Activated naive CD4-positive, alpha-beta T cell (primary cell): Measurements from ENCODE around the gene FXN.
"Not testable (repeated sequence)": the region's sequence is repeated elsewhere in the genome, so short reads cannot be mapped to it uniquely, and the experiment has no call there.

Experiments used
- DNase-seq, 4 experiments: peaks; one replicate each; lab custom pipeline; 2025; lab: John Stamatoyannopoulos, UW

The FXN gene

DNA sequence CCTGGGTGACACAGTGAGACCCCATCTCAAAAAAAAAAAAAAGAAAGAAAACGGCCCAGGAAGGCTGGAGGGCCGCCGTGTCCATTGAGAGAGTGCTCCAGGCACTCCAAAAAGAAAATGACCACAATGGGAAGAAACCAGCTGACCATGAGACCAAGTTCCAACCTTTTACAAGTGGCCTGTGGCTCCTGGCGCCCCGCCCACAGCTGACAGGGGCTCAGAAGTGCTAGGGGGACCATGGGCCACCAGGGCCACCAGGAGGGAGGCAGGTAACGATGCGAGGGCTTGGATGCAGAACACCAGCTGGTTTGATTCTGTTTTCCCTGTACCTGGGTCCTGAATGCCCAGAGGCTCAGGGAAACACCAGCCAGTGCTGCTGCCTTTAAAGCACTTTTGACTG, 34.6 kb downstream of the FXN start:
- DNase-seq: no peak

DNA sequence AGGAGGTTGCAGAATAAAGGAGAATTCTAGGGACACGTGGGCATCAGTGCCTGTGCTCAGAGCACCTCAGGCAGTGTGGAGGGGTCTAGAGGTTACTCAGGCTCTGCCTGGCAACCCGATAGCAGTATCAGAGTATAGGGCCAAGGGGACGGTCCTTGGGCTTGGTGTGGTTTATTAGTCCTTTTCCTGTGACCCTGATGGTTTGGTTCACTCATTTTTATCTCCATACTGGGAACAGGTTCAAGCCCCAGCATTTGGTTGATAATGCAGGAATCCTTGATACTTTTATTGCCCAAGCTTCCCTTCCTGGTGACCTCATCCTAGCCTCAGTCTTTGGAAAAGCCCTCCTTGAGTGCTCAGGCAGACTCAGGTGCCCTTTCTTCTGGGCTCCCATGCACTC, 35.5 kb downstream of the FXN start:
- DNase-seq: no peak

GRCh38 chr9:69073103-69073502, 37.6 kb downstream of the FXN start:
- no peak for DNase-seq

DNA sequence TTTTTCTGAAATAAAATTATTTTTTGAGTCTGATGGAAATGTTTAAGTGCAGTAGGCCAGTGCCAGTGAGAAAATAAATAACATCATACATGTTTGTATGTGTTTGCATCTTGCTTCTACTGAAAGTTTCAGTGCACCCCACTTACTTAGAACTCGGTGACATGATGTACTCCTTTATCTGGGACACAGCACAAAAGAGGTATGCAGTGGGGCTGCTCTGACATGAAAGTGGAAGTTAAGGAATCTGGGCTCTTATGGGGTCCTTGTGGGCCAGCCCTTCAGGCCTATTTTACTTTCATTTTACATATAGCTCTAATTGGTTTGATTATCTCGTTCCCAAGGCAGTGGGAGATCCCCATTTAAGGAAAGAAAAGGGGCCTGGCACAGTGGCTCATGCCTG, 39.2 kb downstream of the FXN start:
- DNase-seq: no peak

DNA sequence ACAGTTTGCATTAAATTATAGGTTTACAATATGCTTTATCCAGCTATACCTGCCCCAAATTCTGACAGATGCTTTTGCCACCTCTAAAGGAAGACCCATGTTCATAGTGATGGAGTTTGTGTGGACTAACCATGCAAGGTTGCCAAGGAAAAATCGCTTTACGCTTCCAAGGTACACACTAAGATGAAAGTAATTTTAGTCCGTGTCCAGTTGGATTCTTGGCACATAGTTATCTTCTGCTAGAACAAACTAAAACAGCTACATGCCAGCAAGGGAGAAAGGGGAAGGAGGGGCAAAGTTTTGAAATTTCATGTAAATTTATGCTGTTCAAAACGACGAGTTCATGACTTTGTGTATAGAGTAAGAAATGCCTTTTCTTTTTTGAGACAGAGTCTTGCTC, 41.0 kb downstream of the FXN start:
- no peak for DNase-seq

DNA sequence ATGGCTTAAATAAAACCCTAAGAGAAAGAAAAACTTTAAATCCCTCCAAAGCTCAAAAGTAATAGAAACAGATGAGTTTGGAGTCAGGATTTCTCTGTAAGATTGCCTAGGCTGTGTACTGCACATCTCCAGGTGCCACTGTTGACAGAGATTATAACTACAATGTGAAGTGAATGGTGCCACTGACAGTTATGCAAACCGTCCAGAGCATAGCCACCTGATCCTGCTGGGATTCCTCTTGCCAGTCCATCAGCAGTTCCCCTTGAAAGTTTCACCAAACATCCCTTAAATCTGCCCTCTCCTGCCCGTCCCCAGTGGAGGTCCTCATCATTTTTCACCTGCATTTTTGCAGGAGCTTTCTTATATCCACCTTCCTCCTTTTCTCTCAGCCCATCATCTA, 42.5 kb downstream of the FXN start:
- no peak for DNase-seq

- no peak for DNase-seq
These were observed 43.0 kb downstream of the FXN start for GRCh38 chr9:69078581-69078980.

DNA sequence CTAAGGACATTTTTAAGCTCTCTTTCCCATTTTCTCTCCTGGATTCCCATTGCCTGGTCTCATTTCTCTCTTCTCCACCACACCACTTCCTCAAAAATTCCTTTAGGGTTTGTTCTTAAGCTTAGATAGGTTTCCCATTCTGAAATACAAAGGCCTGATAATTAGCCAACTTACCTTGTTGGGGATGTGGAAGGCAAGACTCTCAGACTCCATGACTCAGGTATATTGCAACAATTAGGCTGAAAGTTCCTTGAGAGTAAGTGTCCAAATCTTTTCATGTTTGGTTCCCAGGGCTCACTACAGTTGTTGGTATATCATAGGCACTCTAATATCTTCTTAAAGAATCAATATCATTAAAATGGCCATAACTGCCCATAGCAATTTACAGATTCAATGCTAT, 43.6 kb downstream of the FXN start:
- no peak for DNase-seq

GRCh38 chr9:69081261-69081660, 45.7 kb downstream of the FXN start:
- DNase-seq: no peak

GRCh38 chr9:69083321-69083720, 47.8 kb downstream of the FXN start:
- DNase-seq: no peak

DNA sequence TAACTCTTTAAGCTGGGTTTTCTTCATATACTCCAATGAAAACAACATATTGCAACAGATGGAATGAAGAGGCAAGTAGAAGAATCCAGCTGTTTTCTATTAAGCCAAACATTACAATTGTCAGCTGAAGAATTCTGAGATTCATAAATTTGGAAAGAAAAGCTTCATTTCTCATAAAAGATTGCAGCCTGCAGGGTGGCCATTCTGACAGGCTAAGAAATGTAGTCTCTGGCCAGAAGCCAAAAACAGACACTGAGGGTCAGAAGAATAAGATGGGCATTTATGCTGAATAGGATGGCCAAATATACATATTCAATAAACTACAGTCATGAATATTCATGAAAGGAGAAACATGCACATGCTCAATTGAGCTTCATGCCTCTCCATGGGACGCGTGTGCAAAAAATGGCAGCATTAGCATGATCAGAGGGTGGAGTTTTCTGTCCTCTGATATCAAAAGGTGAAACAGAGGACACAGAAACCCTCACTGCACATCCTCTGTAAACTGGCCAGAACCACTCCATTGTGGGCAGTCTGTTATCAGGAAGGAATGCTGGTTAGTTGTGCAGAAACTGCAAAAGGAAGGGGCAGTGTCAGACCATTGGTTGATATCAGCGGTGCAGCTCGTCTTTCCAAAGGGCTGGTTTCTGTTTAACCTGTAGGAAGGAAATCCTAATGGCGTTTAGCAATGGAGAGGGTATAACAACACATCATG, 50.2 kb downstream of the FXN start:
- DNase-seq: no peak

DNA sequence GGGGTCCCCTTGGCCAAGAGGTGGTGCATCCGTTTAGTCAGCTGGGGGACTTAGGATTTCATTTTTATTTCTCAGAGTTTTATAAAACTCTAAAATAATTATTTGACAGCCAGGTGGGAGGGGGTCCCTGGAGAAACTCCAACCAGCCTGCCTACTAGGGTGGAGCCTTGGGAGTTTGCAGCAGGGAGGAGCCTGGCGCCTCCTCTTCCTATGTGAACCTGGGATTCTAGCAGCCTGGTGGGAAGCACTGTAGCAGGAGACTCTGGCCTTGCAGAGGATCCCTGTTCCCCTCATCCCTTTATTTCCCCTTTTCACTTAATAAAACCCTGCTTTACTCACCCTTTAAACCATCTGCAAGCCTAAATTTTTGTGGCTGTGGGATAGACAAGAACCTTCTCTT, 50.8 kb downstream of the FXN start:
- DNase-seq: no peak

DNA sequence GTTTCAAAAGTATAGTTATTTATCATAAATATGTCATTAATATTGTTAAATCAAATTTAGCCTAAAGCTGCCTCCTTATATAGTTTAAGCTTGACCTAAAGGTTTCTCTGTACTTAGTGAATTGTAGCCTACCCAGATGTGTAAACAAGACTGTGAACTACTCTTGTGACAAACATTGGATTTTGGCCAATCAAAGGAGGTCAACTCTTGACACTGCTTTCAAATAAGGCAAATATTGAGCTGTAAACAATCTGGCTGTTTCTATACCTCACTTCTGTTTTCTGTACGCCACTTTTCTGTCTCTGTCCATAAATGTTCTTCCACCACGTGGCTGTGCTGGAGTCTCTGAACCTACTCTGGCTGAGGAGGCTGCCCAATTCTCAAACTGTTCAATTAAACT, 51.2 kb downstream of the FXN start:
- DNase-seq: no peak

DNA sequence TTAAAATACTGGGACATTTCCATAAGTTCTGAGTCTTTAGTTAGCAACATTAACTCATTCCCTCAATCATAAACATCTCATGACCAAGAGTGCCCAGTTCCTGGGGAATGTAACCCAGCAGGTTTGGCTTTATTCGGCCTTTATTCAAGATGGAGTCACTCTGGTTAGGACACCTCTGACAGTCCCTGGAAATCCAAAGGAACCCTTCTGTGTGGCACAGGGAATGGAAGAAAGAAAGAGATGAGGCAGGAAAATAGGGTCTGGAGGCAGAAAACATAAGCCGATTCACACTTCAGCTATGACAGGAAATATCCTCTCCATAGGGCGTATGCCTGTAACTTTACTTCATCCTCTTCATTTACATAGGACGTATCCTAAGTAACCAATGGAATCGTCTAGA, 53.5 kb downstream of the FXN start:
- DNase-seq: no peak

DNA sequence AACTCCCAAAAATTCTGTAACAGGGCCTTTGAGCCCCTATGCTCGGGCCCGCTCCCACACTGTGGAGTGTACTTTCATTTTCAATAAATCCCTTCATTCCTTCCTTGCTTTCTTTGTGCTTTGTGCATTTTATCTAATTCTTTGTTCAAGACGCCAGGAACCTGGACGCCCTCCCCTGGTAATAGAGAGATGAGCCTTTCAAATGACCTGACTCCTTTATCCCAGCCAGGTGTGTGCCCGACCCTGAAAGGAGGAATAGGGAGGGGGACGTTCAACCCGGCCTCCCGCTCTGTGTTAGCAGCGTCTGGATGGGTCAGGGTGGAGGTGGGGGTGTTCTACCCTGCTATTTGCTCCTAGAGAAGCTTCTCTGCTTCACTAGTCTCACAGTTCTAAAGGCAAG, 53.9 kb downstream of the FXN start:
- DNase-seq: no peak

DNA sequence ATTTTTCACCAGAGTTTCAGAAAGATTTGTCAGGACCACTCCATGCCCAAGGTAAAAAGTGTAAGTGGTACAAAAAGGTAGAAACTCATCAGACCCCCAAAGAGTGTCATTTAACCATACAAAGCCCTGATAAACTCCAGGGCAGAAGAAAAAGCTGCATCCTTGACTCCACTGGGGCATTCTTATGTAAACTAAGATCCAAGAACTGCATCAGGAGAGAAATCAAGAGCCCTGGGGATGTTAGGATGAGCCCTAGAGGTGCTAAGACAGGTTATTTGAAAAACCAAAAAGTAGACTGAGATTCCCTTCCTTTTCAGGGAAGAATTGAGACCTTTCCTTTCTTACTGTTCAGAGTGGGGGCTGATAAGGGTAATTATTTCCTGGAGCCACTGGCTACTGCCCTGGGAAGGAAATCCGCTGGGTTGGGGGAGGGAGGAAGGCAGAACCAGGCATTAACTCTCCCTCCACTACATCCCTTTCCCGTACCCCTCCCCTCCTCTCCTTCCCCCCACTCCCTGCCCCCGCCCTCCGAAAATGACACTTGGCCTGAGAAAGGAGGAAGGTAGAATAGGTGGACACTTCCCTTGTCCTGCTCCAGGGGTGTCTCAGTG, 54.7 kb downstream of the FXN start:
- DNase-seq: no peak

DNA sequence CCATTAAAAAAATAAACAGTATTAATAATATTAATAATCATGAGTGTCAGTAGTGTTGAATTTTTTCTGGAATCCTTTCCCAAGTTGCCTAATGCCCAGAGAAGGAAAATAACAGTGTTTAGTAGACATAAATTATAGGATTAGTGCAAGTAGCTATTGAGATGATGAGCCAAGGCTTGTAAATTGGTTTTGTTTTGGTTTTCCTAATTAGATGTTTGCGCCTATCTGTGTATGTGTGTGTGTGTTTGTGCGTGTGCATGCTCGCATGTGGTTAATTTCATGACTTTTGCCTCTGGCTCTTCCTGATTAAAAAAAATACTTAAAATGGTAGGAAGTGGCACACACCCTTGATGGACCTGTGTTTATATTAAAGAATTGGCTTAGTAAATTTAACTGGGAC, 55.4 kb downstream of the FXN start:
- no peak for DNase-seq

DNA sequence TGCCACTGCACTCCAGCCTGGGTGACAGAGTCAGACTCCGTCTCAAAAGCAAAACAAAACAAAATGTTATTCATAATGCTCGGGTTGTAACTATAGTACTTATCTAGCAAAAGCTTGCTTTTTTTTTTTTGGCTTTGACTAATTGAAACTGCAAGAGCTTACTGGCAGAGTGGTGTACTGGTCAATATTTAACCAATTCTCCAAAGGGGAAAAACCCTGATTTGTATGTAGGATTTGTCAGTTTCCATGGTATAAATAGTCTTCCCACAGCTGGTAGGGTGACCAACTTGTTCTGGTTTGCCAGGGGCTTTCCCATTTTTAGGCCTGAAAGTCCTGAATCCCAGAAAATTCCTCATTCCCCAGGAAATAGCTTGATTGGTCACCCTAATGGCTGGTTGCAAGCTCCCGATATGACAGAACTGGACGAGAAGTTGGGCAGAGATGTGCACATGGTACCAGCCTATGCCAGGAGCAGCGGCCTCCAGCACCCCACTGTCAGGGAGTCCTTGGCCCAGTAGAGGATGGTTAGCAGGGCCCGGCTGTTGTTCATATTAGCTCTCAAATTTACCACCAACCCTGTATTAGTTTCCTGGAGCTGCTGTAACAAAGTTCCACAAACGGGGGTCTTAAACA, 58.0 kb downstream of the FXN start:
- no peak for DNase-seq

GRCh38 chr9:69094361-69095135, 59.0 kb downstream of the FXN start:
- not testable (repeated sequence) for DNase-seq

DNA sequence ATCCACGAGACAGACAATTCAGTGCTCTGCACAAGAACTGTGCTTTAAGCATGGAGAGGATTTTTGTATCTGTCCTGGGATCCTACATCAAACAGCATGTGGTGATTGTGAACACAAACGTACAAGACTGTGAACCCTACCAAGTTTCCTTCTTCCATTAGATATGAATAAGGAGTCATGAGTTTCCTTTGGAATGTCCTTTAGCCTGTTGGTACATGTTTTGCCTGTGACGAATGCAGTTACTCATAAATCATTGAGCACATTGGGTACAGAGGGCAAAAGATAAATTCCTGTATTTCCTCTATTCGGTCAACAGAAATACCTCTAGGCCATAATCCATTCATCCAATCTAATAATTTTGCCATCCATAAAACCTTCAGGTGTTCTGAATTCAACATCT, 61.5 kb downstream of the FXN start:
- DNase-seq: no peak

DNA sequence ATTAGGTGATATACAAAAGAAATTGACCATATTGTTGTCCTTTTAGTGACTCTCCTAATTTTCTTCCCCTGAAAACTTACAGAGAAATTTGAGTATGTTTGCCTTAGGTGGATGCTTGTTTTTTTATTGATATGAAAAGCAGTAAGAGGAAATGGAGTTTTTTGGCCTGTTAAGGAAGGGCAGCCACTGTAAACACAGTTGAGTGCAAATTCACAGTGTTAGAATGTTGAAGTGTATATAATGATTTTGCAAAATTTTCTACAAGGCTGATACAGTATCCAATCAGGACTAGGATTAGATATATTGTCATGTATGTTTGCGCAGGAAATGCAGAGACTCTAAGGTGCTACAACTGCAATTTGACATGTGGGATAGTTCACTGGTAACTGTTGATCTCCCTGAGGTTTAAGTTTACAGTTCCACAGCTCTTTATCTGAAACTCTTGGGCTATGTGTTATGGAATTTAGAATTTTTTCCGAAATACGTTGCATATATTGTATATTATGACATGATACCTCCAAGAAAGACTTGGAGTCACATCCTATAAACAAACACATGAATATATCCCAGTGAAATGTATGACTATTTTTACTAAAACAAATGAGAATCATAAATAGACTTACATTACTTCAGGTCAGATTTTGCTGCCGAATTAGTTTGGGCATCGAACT, 62.5 kb downstream of the FXN start:
- DNase-seq: no peak

GRCh38 chr9:69103348-69103996, 67.9 kb downstream of the FXN start:
- DNase-seq: not testable (repeated sequence)
